TTC549 (cell line): Measurements from ENCODE around the gene GOLGA8O.
"Not testable (repeated sequence)": the region's sequence is repeated elsewhere in the genome, so short reads cannot be mapped to it uniquely, and the experiment has no call there.

Source experiments
- FAIRE-seq: peaks from 2 replicates; lab custom pipeline; 2012; peaks lifted over from hg19 to GRCh38; lab: Jason Lieb, UNC

The GOLGA8O gene, protein sequence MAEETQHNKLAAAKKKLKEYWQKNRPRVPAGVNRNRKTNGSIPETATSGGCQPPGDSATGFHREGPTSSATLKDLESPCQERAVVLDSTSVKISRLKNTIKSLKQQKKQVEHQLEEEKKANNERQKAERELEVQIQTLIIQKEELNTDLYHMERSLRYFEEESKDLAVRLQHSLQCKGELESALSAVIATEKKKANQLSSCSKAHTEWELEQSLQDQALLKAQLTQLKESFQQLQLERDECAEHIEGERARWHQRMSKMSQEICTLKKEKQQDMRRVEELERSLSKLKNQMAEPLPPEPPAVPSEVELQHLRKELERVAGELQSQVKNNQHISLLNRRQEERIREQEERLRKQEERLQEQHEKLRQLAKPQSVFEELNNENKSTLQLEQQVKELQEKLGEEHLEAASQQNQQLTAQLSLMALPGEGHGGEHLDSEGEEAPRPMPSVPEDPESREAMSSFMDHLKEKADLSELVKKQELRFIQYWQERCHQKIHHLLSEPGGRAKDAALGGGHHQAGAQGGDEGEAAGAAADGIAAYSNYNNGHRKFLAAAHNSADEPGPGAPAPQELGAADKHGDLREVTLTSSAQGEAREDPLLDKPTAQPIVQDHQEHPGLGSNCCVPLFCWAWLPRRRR

DNA sequence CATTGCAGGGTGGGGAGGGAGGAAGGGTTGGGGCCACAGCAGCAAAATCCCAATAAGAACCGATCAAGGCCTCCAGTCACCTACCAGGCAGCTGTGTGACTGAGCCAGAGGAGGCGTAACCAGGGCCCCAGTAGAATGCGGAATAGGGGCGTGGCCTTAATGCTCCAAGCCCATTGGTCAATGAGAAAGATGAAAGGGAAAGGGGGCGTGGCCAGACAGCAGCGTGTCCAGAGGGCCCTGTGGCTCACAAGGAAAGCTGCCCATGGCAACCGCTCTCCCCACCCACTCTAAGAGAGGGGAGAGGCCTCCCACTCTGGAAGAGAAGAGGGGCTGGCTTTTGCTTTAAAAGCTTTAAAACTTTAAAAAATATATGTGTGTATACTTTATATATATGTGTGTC, at the start of gene GOLGA8O:
TSS of gene GOLGA8O (minus strand) at position 101 of the 400 bp plus-strand sequence. CDS start at position 3, 98 bp downstream.
- FAIRE-seq, result not testable (repeated sequence)

DNA sequence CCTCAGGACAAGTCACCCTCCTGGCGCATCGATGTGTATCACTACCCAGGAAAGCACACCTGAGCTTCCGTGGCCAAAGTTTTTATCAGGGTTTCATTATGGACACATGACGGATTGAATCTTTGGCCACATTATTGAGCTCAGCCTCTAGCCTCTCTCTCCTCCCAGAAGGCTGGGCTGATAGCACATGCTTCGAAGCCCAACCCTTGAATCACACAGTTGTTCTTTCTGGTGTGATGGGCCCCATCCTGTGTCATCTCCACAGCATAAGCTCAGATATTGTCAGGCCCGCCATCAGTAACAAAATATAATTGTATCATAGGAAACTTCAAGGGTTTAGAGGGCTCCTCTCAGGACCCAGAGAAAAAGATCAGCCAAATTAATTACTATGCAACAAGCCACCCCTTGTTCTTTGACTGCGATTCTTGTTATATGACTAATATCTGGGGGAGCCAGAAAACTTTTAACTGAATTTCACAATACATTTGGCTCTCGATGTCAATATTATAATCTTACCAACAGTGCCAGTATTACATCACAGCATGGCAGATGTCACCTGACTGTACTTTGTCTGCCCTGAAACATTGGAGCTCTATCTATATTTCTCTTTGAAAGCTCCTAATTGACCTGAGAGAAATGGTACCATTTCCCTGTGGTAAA, 48.8 kb upstream of the GOLGA8O start:
- not testable (repeated sequence) for FAIRE-seq

DNA sequence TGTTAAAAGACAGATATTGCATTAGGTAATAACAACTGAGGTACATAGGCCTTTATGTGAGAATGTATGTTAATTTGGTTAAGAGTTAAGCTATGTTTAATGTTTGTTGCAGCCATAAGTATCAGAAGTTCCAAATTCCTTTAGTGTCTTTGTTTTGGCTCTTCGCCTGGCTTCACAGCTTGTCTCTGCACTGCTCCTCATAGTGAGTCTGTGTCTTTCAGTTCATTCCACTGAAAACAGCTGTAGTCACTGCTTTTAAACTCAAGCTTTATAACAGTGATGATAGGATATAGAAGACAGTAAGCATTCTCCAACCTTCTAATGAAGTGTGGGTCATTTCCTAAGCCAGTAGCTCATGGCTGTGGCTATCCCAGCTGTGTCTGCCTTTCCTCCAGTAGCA, 47.5 kb upstream of the GOLGA8O start:
- not testable (repeated sequence) for FAIRE-seq

DNA sequence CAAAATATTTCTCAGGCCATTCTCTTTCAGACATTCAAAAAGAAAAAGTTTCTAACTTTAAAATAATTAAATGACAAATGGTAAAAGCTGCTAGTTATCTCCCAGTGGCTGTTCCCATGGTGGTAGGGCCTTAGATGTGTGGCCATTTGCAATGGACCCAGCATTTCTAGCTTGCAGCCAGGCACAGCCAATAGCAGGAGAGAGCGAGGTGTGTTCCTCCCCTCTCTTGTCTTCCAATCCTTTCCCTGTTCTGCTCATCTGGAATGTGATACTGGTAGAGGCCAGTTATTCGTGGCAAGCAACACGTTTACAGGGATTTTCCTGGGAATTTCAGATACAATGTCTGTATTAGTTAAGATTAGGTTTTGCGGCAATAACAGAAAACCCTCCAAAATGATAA, 37.3 kb upstream of the GOLGA8O start:
- FAIRE-seq, result not testable (repeated sequence)

DNA sequence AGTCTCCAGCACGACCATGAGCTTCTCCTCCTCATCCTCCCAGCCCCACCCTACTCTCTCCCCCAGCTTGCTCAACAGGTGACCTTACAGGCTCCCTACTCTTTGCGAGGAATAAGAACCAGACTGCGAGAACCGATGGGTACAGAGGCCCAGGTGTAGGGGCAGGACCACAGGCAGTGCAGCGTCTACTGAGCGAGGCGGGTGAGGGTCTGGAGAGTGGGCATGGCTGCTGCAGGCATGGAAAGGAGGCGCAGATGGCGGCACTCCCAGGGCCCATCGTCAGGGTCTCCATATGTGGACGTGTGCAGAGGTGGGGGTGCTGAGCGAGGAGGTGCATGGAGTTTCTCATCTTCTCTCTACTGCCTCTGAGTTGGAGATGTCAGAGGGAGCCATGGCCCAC, 31.0 kb upstream of the GOLGA8O start:
- not testable (repeated sequence) for FAIRE-seq

DNA sequence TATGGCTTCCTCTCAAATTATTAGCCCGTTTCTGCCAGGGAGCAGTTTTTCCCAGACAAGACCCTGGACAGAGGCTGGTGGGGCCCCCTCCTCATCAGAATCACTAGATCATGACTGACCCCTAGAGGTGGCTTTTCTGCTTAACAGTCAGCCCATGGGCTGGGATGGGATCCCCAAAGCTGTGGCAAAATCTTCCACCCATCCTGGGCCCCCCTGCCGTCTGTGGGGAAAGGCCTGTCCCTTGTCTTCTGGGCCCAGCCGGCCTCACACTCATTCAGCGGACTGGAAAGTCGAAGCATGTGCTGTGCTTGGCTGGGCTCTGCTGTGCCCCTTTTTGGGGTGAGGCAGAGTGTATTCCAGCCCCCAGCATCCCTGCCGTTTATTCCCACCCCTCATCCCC, 27.9 kb upstream of the GOLGA8O start:
- not testable (repeated sequence) for FAIRE-seq

DNA sequence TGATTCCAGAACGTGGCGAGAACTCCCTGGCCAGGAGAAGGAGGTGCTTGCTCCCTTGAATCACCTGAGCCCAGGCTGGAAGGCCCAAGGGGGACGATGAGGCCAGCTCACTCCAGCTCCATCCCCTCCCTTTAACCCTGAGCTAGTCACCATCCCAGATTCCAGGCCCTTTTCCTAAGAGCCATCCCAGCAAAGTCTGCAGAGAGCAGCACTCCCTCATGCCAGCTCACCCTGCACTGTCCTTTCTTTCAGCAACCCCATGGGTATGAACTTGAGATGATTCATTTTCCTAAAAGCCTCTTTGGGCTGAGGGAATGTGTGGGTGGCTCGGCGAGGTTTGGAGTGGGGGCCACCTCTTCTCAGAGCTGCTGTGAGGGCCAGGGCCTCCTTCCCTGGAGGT, 26.2 kb upstream of the GOLGA8O start:
- not testable (repeated sequence) for FAIRE-seq

DNA sequence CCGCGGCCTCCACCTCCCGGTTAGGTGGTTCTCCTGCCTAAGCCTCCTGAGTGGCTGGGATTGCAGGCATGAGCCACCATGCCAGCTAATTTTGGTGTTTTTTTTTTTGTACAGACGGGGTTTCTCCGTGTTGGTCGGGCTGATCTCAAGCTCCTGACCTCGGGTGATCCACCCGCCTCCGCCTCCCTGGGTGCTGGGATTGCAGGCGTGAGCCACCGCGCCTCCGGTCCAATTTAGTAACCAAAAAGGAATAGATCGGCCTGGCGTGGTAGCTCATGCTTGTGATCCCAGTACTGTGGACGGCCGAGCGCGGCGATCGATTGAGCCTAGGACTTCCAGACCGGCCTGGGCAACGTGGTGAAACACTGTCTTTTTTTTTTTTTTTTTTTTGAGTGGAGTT, 12.6 kb upstream of the GOLGA8O start:
- FAIRE-seq, result not testable (repeated sequence)

DNA sequence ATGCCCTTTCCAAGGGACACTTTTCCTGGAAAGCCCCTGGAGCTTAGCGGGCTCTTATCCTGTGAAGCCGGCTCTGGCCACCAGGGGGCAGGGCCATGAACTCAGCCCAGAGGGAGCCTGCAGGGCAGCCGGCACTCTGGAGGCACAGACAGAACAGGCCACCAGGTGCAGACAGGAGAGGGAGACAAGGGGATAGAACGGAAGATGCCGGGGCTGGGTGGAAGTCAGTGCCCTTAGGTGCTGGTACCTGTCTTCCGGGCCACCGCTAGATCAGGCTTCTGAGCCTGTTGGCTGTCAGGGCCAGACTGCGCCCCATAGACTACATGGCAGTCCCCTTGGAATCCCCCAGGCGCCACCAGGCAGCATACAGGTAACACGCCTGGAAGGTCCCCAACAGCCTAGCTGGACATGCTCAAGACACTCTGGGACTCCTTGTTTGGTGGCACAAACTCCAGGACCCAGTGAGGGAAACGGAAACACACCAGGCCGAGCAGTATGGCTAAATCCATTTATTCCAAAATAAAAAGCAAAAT, 14.9 kb downstream of the GOLGA8O start:
- FAIRE-seq, result not testable (repeated sequence)

DNA sequence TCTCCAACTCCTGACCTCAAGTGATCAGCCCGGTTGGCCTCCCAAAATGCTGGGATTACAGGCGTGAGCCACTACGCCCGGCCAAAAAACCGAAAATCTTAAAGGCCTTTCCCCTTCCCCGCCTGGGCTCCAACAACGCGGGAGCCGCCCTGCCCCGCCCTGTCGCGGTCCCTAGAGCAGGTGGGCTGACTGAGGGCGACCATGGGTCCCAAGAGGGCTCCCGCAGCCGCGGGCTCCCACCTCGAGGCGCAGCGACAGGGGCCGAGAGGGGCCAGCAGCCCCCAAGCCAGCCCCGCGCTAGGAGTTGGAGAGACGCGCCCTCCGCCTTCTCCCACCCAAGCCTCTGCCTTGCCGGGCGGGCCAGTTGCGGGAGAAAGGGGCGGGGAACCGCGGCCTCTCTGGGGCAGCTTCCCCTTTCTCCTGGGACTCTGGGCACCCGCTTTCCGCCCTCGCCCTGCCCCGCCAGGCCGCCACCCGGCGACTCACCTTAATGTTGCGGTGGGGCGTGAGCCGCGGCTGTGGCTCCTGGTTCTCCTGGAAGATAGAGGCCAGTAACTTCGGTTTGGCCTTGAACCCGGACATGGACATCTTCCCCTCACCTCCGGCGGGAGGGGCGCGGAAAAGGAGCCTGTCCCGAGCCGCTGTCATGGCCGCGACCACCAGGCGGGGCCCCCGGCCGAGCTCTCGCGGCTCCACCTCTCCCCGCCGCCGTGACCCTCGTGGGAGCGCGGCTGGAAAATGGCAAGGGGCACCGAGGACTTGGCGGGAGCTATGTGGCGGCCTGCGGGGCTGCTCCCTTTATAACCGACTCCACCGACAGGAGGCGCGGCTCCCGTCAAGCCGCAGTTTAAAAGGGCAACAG, 21.1 kb downstream of the GOLGA8O start:
- FAIRE-seq, result not testable (repeated sequence)

DNA sequence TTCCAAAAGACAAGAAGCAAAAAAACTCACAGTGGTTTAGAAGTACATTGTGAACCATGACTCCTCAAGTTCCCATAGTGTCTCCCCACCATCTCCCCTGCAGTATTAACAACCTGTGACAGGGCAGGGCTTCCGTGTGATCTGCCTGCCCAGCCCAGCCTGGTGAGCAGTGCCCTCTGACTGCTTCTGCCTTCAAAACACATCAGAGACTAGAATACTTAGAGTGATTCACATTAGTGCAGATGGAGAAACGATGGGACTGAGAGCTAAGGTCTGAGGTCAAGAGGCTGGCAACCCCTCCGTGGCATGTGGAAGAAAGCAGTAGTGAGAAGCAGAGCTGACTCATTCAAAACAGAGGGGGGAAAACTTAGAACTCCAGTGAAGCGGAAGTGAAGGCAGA, 27.8 kb downstream of the GOLGA8O start:
- FAIRE-seq, result not testable (repeated sequence)

DNA sequence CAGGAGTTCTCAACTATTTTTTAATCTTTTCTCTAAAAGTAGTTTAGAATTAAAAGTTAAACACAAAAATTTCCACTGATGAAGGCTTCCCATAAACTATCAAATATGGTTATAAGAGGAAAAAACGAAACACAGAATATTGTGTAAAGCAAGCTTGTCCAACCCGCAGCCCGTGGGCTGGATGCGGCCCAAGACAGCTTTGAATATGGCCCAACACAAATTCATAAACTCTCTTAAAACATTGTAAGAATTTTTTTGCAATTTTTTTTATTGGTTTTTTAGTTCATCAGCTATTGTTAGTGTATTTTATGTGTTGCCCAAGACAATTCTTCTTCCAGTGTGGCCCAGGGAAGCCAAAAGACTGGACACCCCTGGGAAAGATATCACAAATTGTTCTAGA, 28.9 kb downstream of the GOLGA8O start:
- not testable (repeated sequence) for FAIRE-seq

DNA sequence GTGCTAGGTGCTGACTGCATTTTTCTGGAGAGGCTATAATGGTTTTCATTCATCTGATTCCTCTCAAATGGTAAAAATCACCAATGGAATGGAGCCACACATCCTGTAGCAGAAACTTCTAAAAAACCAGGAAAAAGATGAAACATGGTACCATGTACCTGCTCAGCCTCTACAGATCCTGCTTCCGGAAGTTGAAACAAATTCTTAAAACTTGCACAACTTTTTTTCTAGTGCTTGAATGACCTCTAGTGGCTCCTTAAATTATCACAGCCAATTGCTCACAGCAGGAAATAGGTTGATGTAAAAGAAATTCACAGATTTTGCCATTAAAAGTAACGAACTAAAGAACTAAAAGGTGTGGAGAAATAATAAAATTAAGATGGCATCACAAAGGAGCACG, 47.5 kb downstream of the GOLGA8O start:
- FAIRE-seq, result peak; percentile 3

DNA sequence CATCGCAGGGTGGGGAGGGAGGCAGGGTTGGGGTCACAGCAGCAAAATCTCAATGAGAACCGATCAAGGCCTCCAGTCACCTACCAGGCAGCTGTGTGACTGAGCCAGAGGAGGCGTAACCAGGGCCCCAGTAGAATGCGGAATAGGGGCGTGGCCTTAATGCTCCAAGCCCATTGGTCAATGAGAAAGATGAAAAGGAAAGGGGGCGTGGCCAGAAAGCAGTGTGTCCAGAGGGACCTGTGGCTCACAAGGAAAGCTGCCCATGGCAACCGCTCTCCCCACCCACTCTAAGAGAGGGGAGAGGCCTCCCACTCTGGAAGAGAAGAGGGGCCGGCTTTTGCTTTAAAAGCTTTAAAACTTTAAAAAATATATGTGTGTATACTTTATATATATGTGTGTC, 52.2 kb downstream of the GOLGA8O start, which contains the start of gene GOLGA8K:
TSS of gene GOLGA8K (minus strand) at position 101 of the 400 bp plus-strand sequence. CDS start at position 3, 98 bp downstream.
- not testable (repeated sequence) for FAIRE-seq

DNA sequence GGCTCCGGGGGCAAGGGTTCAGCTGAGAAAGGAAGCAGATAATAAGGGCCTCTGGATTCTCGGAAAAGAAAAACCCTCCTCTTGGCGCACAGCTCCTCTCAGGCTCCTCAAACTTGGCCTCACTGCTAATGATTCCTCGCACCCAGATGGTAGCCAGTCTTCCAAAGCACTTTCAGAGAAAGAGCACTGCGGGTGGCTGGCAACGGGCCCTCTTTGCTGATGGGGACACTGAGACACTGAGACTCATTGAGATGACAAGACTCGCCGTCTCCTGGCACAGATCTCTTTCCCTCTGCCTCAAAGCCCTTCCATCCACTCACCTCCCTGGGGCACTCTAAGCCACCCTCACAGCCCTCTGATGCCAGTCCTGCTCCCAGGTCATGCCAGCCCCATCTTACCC, 58.9 kb downstream of the GOLGA8O start:
- FAIRE-seq, result not testable (repeated sequence)
